ENCODE results near the gene CSF1.

- TF ChIP-seq CTCF (IDR thresholded peaks at IDR 0.05) (no peak), POLR2A (IDR thresholded peaks at IDR 0.05) (no peak), POLR2AphosphoS5 (IDR thresholded peaks at IDR 0.05) (no peak)
These were observed 6.6 kb downstream of the CSF1 start for GRCh38 chr1:109917051-109917767.

Measured in breast epithelium (tissue), 3 donors.